IMR-90 (cell line): ENCODE data around the gene ANKRD13D. TPM values are rescaled to one million over a fixed set of nuclear protein-coding genes. Genes with fewer than 3 reads are reported as not detected.

Experiments used
- ATAC-seq: fragments of 200-7000 bp; cut with Tn5 transposase; 2 replicates; pipeline ENCODE4 v1.9.1; 2020; ENCODE audit warnings: low read depth, mild to moderate bottlenecking, moderate library complexity
- BruUV-seq: library from RNA; stranded (reverse); fragments of 400-500 nt; replicated peaks from 2 replicates; lab custom pipeline; 2021; lab: Mats Ljungman, UMichigan
- CTCF ChIA-PET: fragments of 300-600 bp; formaldehyde crosslinking; extraction: SDS; loops from one replicate; lab custom pipeline; 2021; ENCODE audit warnings: antibody characterized with exemption; lab: Yijun Ruan, JAX
- POLR2A ChIA-PET: fragments of 300-600 bp; sonication (Branson Sonifier 250); formaldehyde crosslinking; loops from one replicate; lab custom pipeline; 2022; ENCODE audit warnings: antibody characterized with exemption; ENCODE audit not compliant: unreplicated experiment; lab: Charles Lee
- DNase-seq: peaks from one replicate; pipeline ENCODE4 v3.0.0; 2013
- H2AFZ ChIP-seq: replicated peaks from 2 replicates; pipeline ENCODE3; 2013; ENCODE audit warnings: low read length, mild to moderate bottlenecking; ENCODE audit not compliant: poor library complexity
- H2AK5ac ChIP-seq: 2 replicates; pipeline ENCODE4 v1.6.1; 2013; ENCODE audit warnings: low read depth, low read length, inconsistent platforms
- H2AK9ac ChIP-seq: replicated peaks from 2 replicates; pipeline ENCODE3; 2013; ENCODE audit warnings: mild to moderate bottlenecking, low read depth, low read length, moderate library complexity; ENCODE audit not compliant: poor library complexity
- H2BK120ac ChIP-seq: 2 replicates; pipeline ENCODE4 v1.6.1; 2013; ENCODE audit warnings: low read depth, low read length, inconsistent platforms
- H2BK15ac ChIP-seq: 3 replicates; pipeline ENCODE4 v1.6.1; 2013; ENCODE audit warnings: low read depth, low read length, inconsistent platforms
- H2BK20ac ChIP-seq: 2 replicates; pipeline ENCODE4 v1.6.1; 2013; ENCODE audit warnings: low read depth, mild to moderate bottlenecking, inconsistent platforms, low read length, moderate library complexity
- H2BK5ac ChIP-seq: 2 replicates; pipeline ENCODE4 v1.6.1; 2013; ENCODE audit warnings: mild to moderate bottlenecking, low read depth, low read length, inconsistent platforms; ENCODE audit not compliant: poor library complexity, severe bottlenecking
- H3K14ac ChIP-seq: replicated peaks from 2 replicates; pipeline ENCODE4 v1.6.1; 2013; ENCODE audit warnings: low read depth, low read length, inconsistent platforms
- H3K18ac ChIP-seq: 2 replicates; pipeline ENCODE4 v1.6.1; 2013; ENCODE audit warnings: low read depth, low read length, control low read depth
- H3K23ac ChIP-seq: 2 replicates; pipeline ENCODE4 v1.6.1; 2013; ENCODE audit warnings: low read depth, low read length, inconsistent platforms
- H3K27ac ChIP-seq: 2 replicates; pipeline ENCODE4 v1.5.1; 2013; ENCODE audit warnings: mild to moderate bottlenecking, control low read depth, low read length; ENCODE audit not compliant: insufficient read depth
- H3K27me3 ChIP-seq: 2 replicates; pipeline ENCODE4 v1.6.1; 2013; ENCODE audit warnings: low read length; ENCODE audit not compliant: control insufficient read depth, insufficient read depth
- H3K36me3 ChIP-seq: 2 replicates; pipeline ENCODE4 v1.6.1; 2013; ENCODE audit warnings: low read length, mixed read lengths; ENCODE audit not compliant: control insufficient read depth, insufficient read depth
- H3K4ac ChIP-seq: 2 replicates; pipeline ENCODE4 v1.6.1; 2013; ENCODE audit warnings: low read depth, low read length, inconsistent platforms
- H3K4me1 ChIP-seq: 2 replicates; pipeline ENCODE4 v1.6.1; 2013; ENCODE audit warnings: low read length, mixed read lengths; ENCODE audit not compliant: control insufficient read depth, insufficient read depth
- H3K4me2 ChIP-seq: 2 replicates; pipeline ENCODE4 v1.6.1; 2013; ENCODE audit warnings: low read depth, mild to moderate bottlenecking, control low read depth, low read length, moderate library complexity
- H3K4me3 ChIP-seq: 2 replicates; pipeline ENCODE4 v1.5.1; 2013; ENCODE audit warnings: low read depth, mild to moderate bottlenecking, control low read depth, low read length, moderate library complexity; ENCODE audit not compliant: insufficient read depth
- H3K56ac ChIP-seq: 2 replicates; pipeline ENCODE4 v1.6.1; 2013; ENCODE audit warnings: low read length, inconsistent platforms; ENCODE audit not compliant: insufficient read depth; ENCODE audit errors: extremely low read depth
- H3K79me1 ChIP-seq, 2 experiments: 2 replicates each; pipeline ENCODE4 v1.6.1; 2013; ENCODE audit warnings: low read length in 2 of 2, inconsistent platforms in 1 of 2, low read depth in 1 of 2
- H3K9ac ChIP-seq: 2 replicates; pipeline ENCODE4 v1.6.1; 2013; ENCODE audit warnings: low read depth, low read length, control low read depth
- H3K9me1 ChIP-seq: 2 replicates; pipeline ENCODE4 v1.6.1; 2013; ENCODE audit warnings: low read length, inconsistent platforms; ENCODE audit not compliant: insufficient read depth
- H3K9me3 ChIP-seq: 2 replicates; pipeline ENCODE4 v1.6.1; 2013; ENCODE audit warnings: low read length; ENCODE audit not compliant: control insufficient read depth, insufficient read depth
- H4K20me1 ChIP-seq: 2 replicates; pipeline ENCODE4 v1.6.1; 2013; ENCODE audit warnings: low read length, inconsistent platforms; ENCODE audit not compliant: insufficient read depth
- H4K5ac ChIP-seq: 2 replicates; pipeline ENCODE4 v1.6.1; 2013; ENCODE audit warnings: mild to moderate bottlenecking, low read depth, low read length, control low read depth
- H4K8ac ChIP-seq, 2 experiments: 2 replicates each; pipeline ENCODE4 v1.6.1; 2013; ENCODE audit warnings: low read depth in 2 of 2, low read length in 2 of 2, control low read depth in 1 of 2, inconsistent platforms in 1 of 2
- H4K91ac ChIP-seq: 2 replicates; pipeline ENCODE4 v1.6.1; 2013; ENCODE audit warnings: low read depth, low read length, inconsistent platforms; ENCODE audit not compliant: insufficient read depth
- CTCF ChIP-seq: conservative IDR thresholded peaks from 2 replicates; pipeline ENCODE4 v1.5.1; 2012; ENCODE audit warnings: mild to moderate bottlenecking, low read depth, low read length, improper control_type of control experiment
- FOS ChIP-seq: fragments of 150-350 bp; IDR thresholded peaks from 2 replicates; pipeline ENCODE4 v1.6.1; 2016; ENCODE audit warnings: low read depth, low read length
- MAZ ChIP-seq: IDR thresholded peaks from 2 replicates; pipeline ENCODE4 v1.6.1; 2012; ENCODE audit warnings: low read depth, mild to moderate bottlenecking, low read length, improper control_type of control experiment, moderate library complexity, borderline replicate concordance
- MXI1 ChIP-seq: IDR thresholded peaks from 2 replicates; pipeline ENCODE4 v1.6.1; 2012; ENCODE audit warnings: low read depth, mild to moderate bottlenecking, low read length, moderate library complexity, borderline replicate concordance
- NFE2L2 ChIP-seq: fragments of 150-350 bp; IDR thresholded peaks from 2 replicates; pipeline ENCODE4 v1.6.1; 2016; ENCODE audit warnings: low read depth, mild to moderate bottlenecking, low read length
- POLR2A ChIP-seq: IDR thresholded peaks from 2 replicates; pipeline ENCODE4 v1.6.1; 2012; ENCODE audit warnings: mild to moderate bottlenecking, low read depth, low read length
- RFX5 ChIP-seq: IDR thresholded peaks from 2 replicates; pipeline ENCODE4 v1.8.0; 2012; ENCODE audit warnings: low read depth, mild to moderate bottlenecking, low read length, moderate library complexity
- SMC3 ChIP-seq: fragments of 150-350 bp; IDR thresholded peaks from 2 replicates; pipeline ENCODE4 v1.6.1; 2016; ENCODE audit warnings: low read depth, mild to moderate bottlenecking, antibody characterized with exemption, low read length, moderate library complexity
- WGBS, 2 experiments: methylation state at CpG; one replicate each; pipeline versions ENCODE4 v1.1.5 to v1.1.7; 2013; ENCODE audit warnings: missing lambda C conversion rate in 2 of 2; ENCODE audit not compliant: insufficient read length in 1 of 2; ENCODE audit errors: extremely low coverage in 2 of 2; 5-methylcytosine and 5-hydroxymethylcytosine counted together
- dilution Hi-C: fragments of 300-500 bp; cut with HindIII; formaldehyde crosslinking; loops from one replicate; pipeline ENCODE4 v1.14.3; 2018; ENCODE audit warnings: low sequenced_read_pairs; ENCODE audit not compliant: unreplicated experiment
- in situ Hi-C: fragments of 300-500 bp; cut with MboI; formaldehyde crosslinking; loops from 3 replicates; pipeline ENCODE4 v1.14.3; 2019; ENCODE audit warnings: low sequenced_read_pairs, inconsistent platforms, mixed read lengths
- intact Hi-C: fragments of 100-400 bp; cut with micrococcal nuclease; formaldehyde crosslinking; loops from 2 replicates; pipeline ENCODE4 v1.10.0; 2022
- polyA plus RNA-seq, 3 experiments: library from polyadenylated mRNA; depleted of rRNA; stranded (reverse); fragments of >200 nt; gene quantifications; 2 replicates each; pipeline ENCODE4 v1.2.3, GENCODE V29; 2012; ENCODE audit warnings: low replicate concordance in 1 of 3
- total RNA-seq: library from RNA; depleted of rRNA; stranded (reverse); fragments of >200 nt; gene quantifications from 2 replicates; pipeline ENCODE4 v1.2.3, GENCODE V29; 2012
- TF ChIP-seq, protein P1 (sequence below): fragments of 150-350 bp; IDR thresholded peaks from 2 replicates; pipeline ENCODE4 v1.6.1; 2017; ENCODE audit warnings: mild to moderate bottlenecking, antibody characterized with exemption, low read length, low read depth

The ANKRD13D gene
- total and polyA plus RNA-seq, 2 of the 4 experiments (the other 2 are of a cell fraction) = 7.3 to 38.4 TPM

DNA sequence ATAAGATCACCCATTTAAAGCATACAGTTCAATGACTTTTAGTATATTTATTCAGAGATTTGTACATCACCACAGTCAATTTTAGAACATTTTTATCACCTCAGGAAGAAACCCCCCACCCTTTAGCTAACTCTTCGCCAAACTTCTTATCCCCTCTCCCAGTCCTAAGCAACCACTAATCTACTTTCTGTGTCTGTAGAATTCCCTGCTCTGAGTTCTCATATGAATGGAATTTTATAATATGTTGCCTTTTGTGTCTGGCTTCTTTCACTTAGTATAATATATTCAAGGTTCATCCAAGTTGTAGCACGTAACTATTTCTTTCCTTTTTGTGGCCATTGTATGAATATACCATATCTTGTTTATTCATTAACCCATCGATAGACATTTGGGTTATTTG lies 3.6 kb downstream of the ANKRD13D start:
- Histone ChIP-seq H3K14ac (no peak overlapping the region), H2AFZ (no peak overlapping the region), H3K4me3 (no peak overlapping the region), H3K27me3 (no peaks in the 10 kb centered on the region), H3K4ac (no peak overlapping the region), H3K4me1 (peaks cover 20% of the 10 kb centered on the region), H3K18ac (no peak overlapping the region), H4K91ac (no peak overlapping the region), H3K36me3 (peaks cover 31% of the 10 kb centered on the region), H3K4me2 (0 out of 2 replicates have a peak overlapping the region, but pooled peaks have one; percentile 45), H3K79me1 (peaks cover 20 to 58% of the 10 kb centered on the region in 2 experiments), H4K8ac (no peak overlapping the region), H4K20me1 (peaks cover 15% of the 10 kb centered on the region), H2BK5ac (peak overlapping the region; percentile 66), H3K9me1 (peaks cover 17% of the 10 kb centered on the region; the same call in 1 of the 2 replicates), H3K9me3 (peaks cover 2% of the 10 kb centered on the region; the same call in 1 of the 2 replicates), H3K23ac (no peak overlapping the region), H3K9ac (no peak overlapping the region), H3K27ac (no peak overlapping the region), H4K5ac (no peak overlapping the region), H2BK120ac (no peak overlapping the region), H3K56ac (no peak overlapping the region), H2BK20ac (no peak overlapping the region), H2AK9ac (no peak overlapping the region), H2BK15ac (no peak overlapping the region), H2AK5ac (no peak overlapping the region)
- ChIA-PET CTCF (interaction anchor here (0.7 kb wide), 1 partner anchor 46 kb away, joined by 3 read pairs; no protein-coding TSS in a partner anchor), POLR2A (no interaction called here)
- in situ Hi-C loops = no loop called here
- ATAC-seq (no peak), DNase-seq (peak; percentile 24)
- no TSS peak for BruUV-seq
- intact Hi-C loops = no loop called here
- dilution Hi-C loops = no loop called here
- TF ChIP-seq, protein P1, sequence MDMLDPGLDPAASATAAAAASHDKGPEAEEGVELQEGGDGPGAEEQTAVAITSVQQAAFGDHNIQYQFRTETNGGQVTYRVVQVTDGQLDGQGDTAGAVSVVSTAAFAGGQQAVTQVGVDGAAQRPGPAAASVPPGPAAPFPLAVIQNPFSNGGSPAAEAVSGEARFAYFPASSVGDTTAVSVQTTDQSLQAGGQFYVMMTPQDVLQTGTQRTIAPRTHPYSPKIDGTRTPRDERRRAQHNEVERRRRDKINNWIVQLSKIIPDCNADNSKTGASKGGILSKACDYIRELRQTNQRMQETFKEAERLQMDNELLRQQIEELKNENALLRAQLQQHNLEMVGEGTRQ = no peak
- no peak for TF ChIP-seq MXI1
- TF ChIP-seq CTCF = no peak
- TF ChIP-seq FOS = no peak
- no peak for TF ChIP-seq NFE2L2
- no peak for TF ChIP-seq RFX5
- TF ChIP-seq POLR2A = no peak
- TF ChIP-seq MAZ = no peak
- TF ChIP-seq SMC3 = no peak
- no CpG with 5 or more reads among the region's 3 CpGs for WGBS, 2 experiments
